Neuron (in vitro differentiated cells): ENCODE measurements around the gene PPP2R2C.

Source experiments
- H2AFZ ChIP-seq: one replicate; pipeline ENCODE4 v1.6.1; 2013; ENCODE audit warnings: low read depth, mild to moderate bottlenecking, inconsistent platforms, low read length, moderate library complexity
- H3K27me3 ChIP-seq: one replicate; pipeline ENCODE4 v1.6.1; 2013; ENCODE audit warnings: low read length; ENCODE audit not compliant: insufficient read depth
- H3K36me3 ChIP-seq: one replicate; pipeline ENCODE4 v1.6.1; 2013; ENCODE audit warnings: low read length; ENCODE audit not compliant: insufficient read depth
- H3K4me1 ChIP-seq: one replicate; pipeline ENCODE4 v1.6.1; 2013; ENCODE audit warnings: low read length; ENCODE audit not compliant: insufficient read depth
- H3K4me3 ChIP-seq: 2 replicates; pipeline ENCODE4 v1.5.1; 2013; ENCODE audit warnings: mild to moderate bottlenecking, low read length, moderate library complexity
- H3K9me3 ChIP-seq: one replicate; pipeline ENCODE4 v1.6.1; 2013; ENCODE audit warnings: low read length

The PPP2R2C gene

GRCh38 chr4:6418193-6418755 lies 54.1 kb downstream of the PPP2R2C start:
- no peak overlapping the region for H2AFZ ChIP-seq
- H3K27me3 ChIP-seq: peaks cover 6% of the 10 kb centered on the region
- no peaks in the 10 kb centered on the region for H3K36me3 ChIP-seq
- no peaks in the 10 kb centered on the region for H3K9me3 ChIP-seq
- peaks cover 17% of the 10 kb centered on the region for H3K4me1 ChIP-seq
- H3K4me3 ChIP-seq: no peak overlapping the region

DNA sequence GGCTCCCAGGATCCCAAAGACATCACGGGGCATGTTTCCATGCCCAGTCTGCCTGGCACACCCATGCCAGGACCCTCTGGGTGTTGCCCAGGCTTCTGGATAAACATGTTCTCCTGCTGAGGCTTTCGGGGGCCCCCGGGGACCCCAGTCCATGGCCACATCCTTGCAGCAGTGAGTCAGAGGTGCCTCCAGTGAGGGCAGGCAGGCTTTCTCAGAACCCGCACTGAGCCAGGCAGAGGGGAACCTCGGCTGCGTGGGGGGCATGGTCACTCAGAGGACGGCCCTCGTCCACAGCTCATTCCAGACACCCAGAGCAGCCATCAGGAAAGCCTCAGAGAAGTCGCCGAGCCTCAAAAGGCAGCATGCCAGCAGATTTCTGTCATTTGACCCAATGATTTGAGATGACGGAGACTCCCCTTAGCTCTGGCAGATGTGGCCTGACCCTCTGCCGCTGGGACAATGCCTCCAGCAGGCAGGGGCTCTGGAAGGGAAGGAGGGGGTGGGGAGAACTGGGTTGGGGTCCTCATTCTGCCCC lies 54.8 kb downstream of the PPP2R2C start:
- no peak overlapping the region for H3K4me3 ChIP-seq
- no peak overlapping the region for H2AFZ ChIP-seq
- peaks cover 6% of the 10 kb centered on the region for H3K27me3 ChIP-seq
- no peaks in the 10 kb centered on the region for H3K9me3 ChIP-seq
- peaks cover 17% of the 10 kb centered on the region for H3K4me1 ChIP-seq
- no peaks in the 10 kb centered on the region for H3K36me3 ChIP-seq

- no peaks in the 10 kb centered on the region for H3K36me3 ChIP-seq
- H3K4me3 ChIP-seq: no peak overlapping the region
- H3K27me3 ChIP-seq: peaks cover 6% of the 10 kb centered on the region
- H2AFZ ChIP-seq: no peak overlapping the region
- no peaks in the 10 kb centered on the region for H3K9me3 ChIP-seq
- peaks cover 17% of the 10 kb centered on the region for H3K4me1 ChIP-seq
Measured at GRCh38 chr4:6416518-6417286, 55.7 kb downstream of the PPP2R2C start.

GRCh38 chr4:6415031-6415705 lies 57.2 kb downstream of the PPP2R2C start:
- H2AFZ ChIP-seq: no peak overlapping the region
- peaks cover 6% of the 10 kb centered on the region for H3K27me3 ChIP-seq
- H3K9me3 ChIP-seq: no peaks in the 10 kb centered on the region
- H3K4me3 ChIP-seq: no peak overlapping the region
- no peaks in the 10 kb centered on the region for H3K36me3 ChIP-seq
- H3K4me1 ChIP-seq: peaks cover 17% of the 10 kb centered on the region

DNA sequence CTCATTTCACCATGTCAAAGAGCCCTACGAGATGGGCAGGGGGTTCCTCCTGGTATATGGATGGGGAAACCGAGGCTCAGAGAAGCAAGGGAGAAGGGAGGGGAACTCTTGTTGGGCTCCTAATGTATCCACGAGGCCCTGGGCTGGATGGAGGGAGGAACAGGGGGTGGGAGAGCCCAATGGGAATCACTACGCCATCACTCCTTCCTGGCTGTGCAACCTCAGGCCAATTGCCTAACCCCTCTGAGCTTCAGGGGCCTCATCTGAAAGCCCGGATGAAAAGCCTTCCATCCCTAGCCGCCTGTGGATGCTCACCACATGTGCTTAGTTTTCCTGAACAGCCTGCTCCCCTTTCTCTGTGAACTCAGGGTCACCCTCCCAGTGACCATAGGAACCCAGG lies 57.8 kb downstream of the PPP2R2C start:
- H3K9me3 ChIP-seq: no peaks in the 10 kb centered on the region
- no peak overlapping the region for H3K4me3 ChIP-seq
- peaks cover 8% of the 10 kb centered on the region for H3K27me3 ChIP-seq
- no peak overlapping the region for H2AFZ ChIP-seq
- H3K4me1 ChIP-seq: peaks cover 17% of the 10 kb centered on the region
- no peaks in the 10 kb centered on the region for H3K36me3 ChIP-seq

- H3K9me3 ChIP-seq: no peaks in the 10 kb centered on the region
- H3K36me3 ChIP-seq: no peaks in the 10 kb centered on the region
- peaks cover 16% of the 10 kb centered on the region for H3K4me1 ChIP-seq
- peaks cover 21% of the 10 kb centered on the region for H3K27me3 ChIP-seq
- H3K4me3 ChIP-seq: no peak overlapping the region
- H2AFZ ChIP-seq: no peak overlapping the region
Measured at GRCh38 chr4:6410664-6411063, 61.8 kb downstream of the PPP2R2C start.

DNA sequence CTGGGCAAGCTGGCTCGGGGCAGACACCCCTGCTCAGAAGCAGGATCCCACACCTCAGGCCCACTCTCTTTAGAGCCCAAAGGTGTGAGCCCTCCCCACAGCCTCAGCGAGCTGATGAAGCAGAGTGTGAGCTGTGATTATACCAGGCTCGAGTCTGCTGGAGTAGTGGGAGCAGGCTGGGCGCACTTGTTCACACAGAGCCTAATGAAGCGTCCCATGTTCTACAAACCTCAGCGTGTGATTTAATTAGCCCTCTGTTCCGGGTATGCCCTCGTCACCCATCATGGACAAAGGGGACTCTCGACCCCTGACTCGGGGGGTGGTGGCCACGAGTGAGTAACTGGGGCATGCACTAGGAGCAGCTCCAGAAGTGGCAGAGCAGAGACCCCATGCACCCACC lies 62.3 kb downstream of the PPP2R2C start:
- no peak overlapping the region for H2AFZ ChIP-seq
- no peaks in the 10 kb centered on the region for H3K9me3 ChIP-seq
- H3K36me3 ChIP-seq: no peaks in the 10 kb centered on the region
- peaks cover 10% of the 10 kb centered on the region for H3K4me1 ChIP-seq
- peaks cover 27% of the 10 kb centered on the region for H3K27me3 ChIP-seq
- H3K4me3 ChIP-seq: no peak overlapping the region

DNA sequence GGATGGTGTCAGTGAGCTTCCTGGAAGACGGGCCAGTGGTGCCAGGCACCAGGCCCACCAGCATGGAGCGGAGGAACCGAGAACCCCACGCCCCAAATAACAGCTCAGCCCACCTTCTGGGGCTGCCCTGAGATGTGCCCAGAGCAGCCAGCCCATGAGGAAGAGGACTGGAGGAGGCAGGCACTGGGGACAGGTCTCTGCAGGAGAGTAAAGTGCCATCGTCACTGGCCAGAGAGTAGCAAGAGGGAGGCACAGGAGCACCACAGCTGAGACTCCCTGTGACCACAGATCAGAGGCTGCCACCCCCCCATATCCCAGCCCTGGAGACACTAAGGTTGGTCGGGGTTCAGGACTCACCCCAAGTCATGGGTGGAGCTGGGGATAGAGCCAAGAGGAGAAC lies 63.0 kb downstream of the PPP2R2C start:
- H3K4me3 ChIP-seq: no peak overlapping the region
- no peaks in the 10 kb centered on the region for H3K9me3 ChIP-seq
- peaks cover 34% of the 10 kb centered on the region for H3K27me3 ChIP-seq
- peaks cover 4% of the 10 kb centered on the region for H3K4me1 ChIP-seq
- H3K36me3 ChIP-seq: no peaks in the 10 kb centered on the region
- H2AFZ ChIP-seq: no peak overlapping the region

DNA sequence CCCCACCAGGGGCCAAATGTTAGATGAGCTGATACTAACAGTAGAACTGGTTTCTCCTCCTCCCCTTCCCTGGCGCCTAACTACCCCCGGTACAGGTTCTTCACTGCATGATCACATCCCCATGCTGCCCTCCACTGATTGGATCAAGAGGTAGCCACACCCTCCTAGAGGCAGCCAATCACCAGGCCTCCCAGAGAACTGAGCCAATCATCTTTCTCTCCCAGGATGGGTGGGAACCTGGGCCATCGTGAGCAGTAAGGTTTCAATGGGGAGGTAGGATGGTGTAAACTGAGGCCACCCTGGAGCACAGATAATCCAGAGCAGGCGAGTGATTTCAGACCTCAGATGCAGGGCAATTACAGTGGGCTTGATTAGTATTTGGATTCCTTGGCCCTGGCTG lies 64.2 kb downstream of the PPP2R2C start:
- H2AFZ ChIP-seq: no peak overlapping the region
- peaks cover 42% of the 10 kb centered on the region for H3K27me3 ChIP-seq
- H3K9me3 ChIP-seq: no peaks in the 10 kb centered on the region
- no peaks in the 10 kb centered on the region for H3K4me1 ChIP-seq
- H3K36me3 ChIP-seq: no peaks in the 10 kb centered on the region
- no peak overlapping the region for H3K4me3 ChIP-seq

- Histone ChIP-seq H3K27me3 (peaks cover 58% of the 10 kb centered on the region), H3K9me3 (no peaks in the 10 kb centered on the region), H3K4me1 (no peaks in the 10 kb centered on the region), H3K4me3 (no peak overlapping the region), H2AFZ (no peak overlapping the region), H3K36me3 (no peaks in the 10 kb centered on the region)
Measured at GRCh38 chr4:6405397-6405706, 67.1 kb downstream of the PPP2R2C start.

GRCh38 chr4:6404611-6405396 lies 67.6 kb downstream of the PPP2R2C start:
- H2AFZ ChIP-seq: no peak overlapping the region
- H3K27me3 ChIP-seq: peaks cover 57% of the 10 kb centered on the region
- no peak overlapping the region for H3K4me3 ChIP-seq
- no peaks in the 10 kb centered on the region for H3K9me3 ChIP-seq
- H3K4me1 ChIP-seq: no peaks in the 10 kb centered on the region
- no peaks in the 10 kb centered on the region for H3K36me3 ChIP-seq

DNA sequence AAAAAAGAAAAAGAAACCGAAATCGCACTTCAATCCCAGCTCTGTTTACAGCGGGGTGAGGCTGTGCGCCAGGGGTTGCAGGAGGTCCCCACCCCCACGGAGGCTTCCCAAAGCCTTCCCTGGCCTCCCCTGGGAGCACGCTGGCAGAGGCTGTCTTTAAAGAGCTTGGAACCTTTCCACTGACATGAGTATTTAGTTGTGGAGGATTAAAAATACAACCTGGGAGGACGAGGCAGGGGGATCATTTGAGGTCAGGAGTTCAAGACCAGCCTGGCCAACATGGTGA lies 69.1 kb downstream of the PPP2R2C start:
- peaks cover 57% of the 10 kb centered on the region for H3K27me3 ChIP-seq
- H3K36me3 ChIP-seq: no peaks in the 10 kb centered on the region
- H2AFZ ChIP-seq: no peak overlapping the region
- H3K4me3 ChIP-seq: no peak overlapping the region
- H3K4me1 ChIP-seq: no peaks in the 10 kb centered on the region
- H3K9me3 ChIP-seq: no peaks in the 10 kb centered on the region
